NCI-H82 (cell line): ENCODE measurements around the gene SEC63.
A peak's percentile ranks its signal among the peaks of the same experiment; 100 is the strongest.
"Not testable (repeated sequence)": the region's sequence is repeated elsewhere in the genome, so short reads cannot be mapped to it uniquely, and the experiment has no call there.

Source experiments
- DNase-seq: peaks from one replicate; lab custom pipeline; 2025; lab: John Stamatoyannopoulos, UW

The SEC63 gene

GRCh38 chr6:107928984-107929383 lies 29.0 kb downstream of the SEC63 start:
- no peak for DNase-seq

GRCh38 chr6:107926697-107927544 lies 31.1 kb downstream of the SEC63 start:
- not testable (repeated sequence) for DNase-seq

GRCh38 chr6:107917451-107918375 lies 40.3 kb downstream of the SEC63 start:
- DNase-seq: peak; percentile 10

- DNase-seq: not testable (repeated sequence)
Measured at GRCh38 chr6:107916961-107917360, 41.0 kb downstream of the SEC63 start.

- DNase-seq: no peak
Measured at GRCh38 chr6:107911692-107912091, 46.3 kb downstream of the SEC63 start.

GRCh38 chr6:107894809-107895396 lies 63.1 kb downstream of the SEC63 start:
- no peak for DNase-seq

- DNase-seq: not testable (repeated sequence)
Measured at GRCh38 chr6:107890431-107890830, 67.6 kb downstream of the SEC63 start.

GRCh38 chr6:107885950-107886349 lies 72.1 kb downstream of the SEC63 start:
- not testable (repeated sequence) for DNase-seq

GRCh38 chr6:107879941-107880340 lies 78.1 kb downstream of the SEC63 start:
- no peak for DNase-seq

- no peak for DNase-seq
Measured at GRCh38 chr6:107877968-107878367, 80.0 kb downstream of the SEC63 start.

GRCh38 chr6:107871976-107872375 lies 86.0 kb downstream of the SEC63 start:
- DNase-seq: no peak

- DNase-seq: not testable (repeated sequence)
Measured at GRCh38 chr6:107871512-107871911, 86.5 kb downstream of the SEC63 start.

GRCh38 chr6:107871016-107871415 lies 87.0 kb downstream of the SEC63 start:
- DNase-seq: no peak

- DNase-seq: no peak
Measured at GRCh38 chr6:107870381-107870780, 87.6 kb downstream of the SEC63 start.

- peak; percentile 67 for DNase-seq
Measured at GRCh38 chr6:107869871-107870270, 88.1 kb downstream of the SEC63 start.

- DNase-seq: no peak
Measured at GRCh38 chr6:107868867-107869611, 89.0 kb downstream of the SEC63 start.

GRCh38 chr6:107867302-107867615 lies 90.7 kb downstream of the SEC63 start:
- DNase-seq: peak; percentile 41

- DNase-seq: peak; percentile 66
Measured at GRCh38 chr6:107866606-107867301, 91.3 kb downstream of the SEC63 start.

- no peak for DNase-seq
Measured at GRCh38 chr6:107864226-107865127, 93.5 kb downstream of the SEC63 start.

- DNase-seq: no peak
Measured at GRCh38 chr6:107862383-107862782, 95.6 kb downstream of the SEC63 start.
